NCI-H748 (cell line): ENCODE data around the gene PLK2.

ENCODE experiments used
- DNase-seq: peaks from one replicate; lab custom pipeline; 2025; ENCODE audit not compliant: unreplicated experiment; lab: John Stamatoyannopoulos, UW

PLK2 gene

GRCh38 chr5:58450811-58451629 is 8.9 kb downstream of the PLK2 start:
- no peak for DNase-seq

- DNase-seq, result no peak
These were observed 9.9 kb downstream of the PLK2 start for GRCh38 chr5:58450018-58450417.

- DNase-seq, result no peak
These were observed 12.7 kb downstream of the PLK2 start for GRCh38 chr5:58447226-58447625.

GRCh38 chr5:58446024-58446423 is 13.9 kb downstream of the PLK2 start:
- DNase-seq, result no peak

- no peak for DNase-seq
These were observed 15.1 kb downstream of the PLK2 start for GRCh38 chr5:58444805-58445204.

GRCh38 chr5:58440901-58441460 is 18.9 kb downstream of the PLK2 start:
- DNase-seq, result no peak

GRCh38 chr5:58439094-58439644 is 20.7 kb downstream of the PLK2 start:
- no peak for DNase-seq

- no peak for DNase-seq
These were observed 22.2 kb downstream of the PLK2 start for GRCh38 chr5:58437661-58438060.

- no peak for DNase-seq
These were observed 28.1 kb downstream of the PLK2 start for GRCh38 chr5:58431832-58432231.

- peak; percentile 10 for DNase-seq
These were observed 47.0 kb downstream of the PLK2 start for GRCh38 chr5:58412932-58413331.

- DNase-seq, result no peak
These were observed 47.8 kb downstream of the PLK2 start for GRCh38 chr5:58412081-58412480.

- DNase-seq, result no peak
These were observed 48.5 kb downstream of the PLK2 start for GRCh38 chr5:58411372-58411771.

- DNase-seq, result peak; percentile 38
These were observed 49.4 kb downstream of the PLK2 start for GRCh38 chr5:58410441-58410840.

- no peak for DNase-seq
These were observed 52.7 kb downstream of the PLK2 start for GRCh38 chr5:58407042-58407719.

GRCh38 chr5:58406394-58406793 is 53.5 kb downstream of the PLK2 start:
- no peak for DNase-seq

GRCh38 chr5:58405175-58405574 is 54.7 kb downstream of the PLK2 start:
- DNase-seq, result no peak

- DNase-seq, result no peak
These were observed 55.2 kb downstream of the PLK2 start for GRCh38 chr5:58404734-58405133.
